Endothelial cell of umbilical vein (primary cell): ENCODE data around the gene LRRC53. TPM values are rescaled to one million over a fixed set of nuclear protein-coding genes. Genes with fewer than 3 reads are reported as not detected.

Source experiments
- BruUV-seq: library from RNA; stranded (reverse); fragments of 400-500 nt; replicated peaks from 2 replicates; lab custom pipeline; 2021; lab: Mats Ljungman, UMichigan
- CTCF ChIA-PET: fragments of 300-600, 350-600 bp; sonication (Branson Sonifier 250); formaldehyde crosslinking; loops from one replicate; lab custom pipeline; 2021; ENCODE audit warnings: antibody characterized with exemption, inconsistent platforms; lab: Charles Lee
- POLR2A ChIA-PET: fragments of 300-600, 350-600 bp; sonication (Branson Sonifier 250); formaldehyde crosslinking; loops from one replicate; lab custom pipeline; 2021; ENCODE audit warnings: antibody characterized with exemption, inconsistent platforms; lab: Charles Lee
- DNase-seq: peaks from one replicate; pipeline ENCODE4 v3.0.0-alpha.2; 2011; ENCODE audit warnings: low read depth, low spot score
- FAIRE-seq: peaks from 2 replicates; lab custom pipeline; 2011; peaks lifted over from hg19 to GRCh38; lab: Jason Lieb, UNC
- H2AFZ ChIP-seq: 2 replicates; pipeline ENCODE4 v1.6.0; 2012; ENCODE audit warnings: low read depth, low read length, control low read depth, inconsistent platforms
- H3K27ac ChIP-seq: 2 replicates; pipeline ENCODE4 v1.5.1; 2011; ENCODE audit warnings: low read depth, mild to moderate bottlenecking, control low read depth, low read length, moderate library complexity; ENCODE audit not compliant: insufficient read depth
- H3K27me3 ChIP-seq, 2 experiments: 2 replicates each; pipeline versions ENCODE4 v1.6.0 to v1.6.1; 2011; ENCODE audit warnings: low read length in 2 of 2, mixed read lengths in 1 of 2; ENCODE audit not compliant: control insufficient read depth in 2 of 2, insufficient read depth in 2 of 2
- H3K36me3 ChIP-seq, 2 experiments: 2 replicates in 1 of 2; 3 replicates in 1 of 2; pipeline ENCODE4 v1.5.1; 2011; ENCODE audit warnings: low read length in 2 of 2, mild to moderate bottlenecking in 1 of 2, moderate library complexity in 1 of 2; ENCODE audit not compliant: control insufficient read depth in 2 of 2, insufficient read depth in 2 of 2; ENCODE audit errors: extremely low read depth in 1 of 2
- H3K4me1 ChIP-seq: 3 replicates; pipeline ENCODE4 v1.5.1; 2011; ENCODE audit warnings: mild to moderate bottlenecking, low read length; ENCODE audit not compliant: control insufficient read depth, insufficient read depth; ENCODE audit errors: extremely low read depth
- H3K4me2 ChIP-seq: 2 replicates; pipeline ENCODE4 v1.6.1; 2011; ENCODE audit warnings: low read length, control low read depth, mixed read lengths; ENCODE audit not compliant: insufficient read depth
- H3K4me3 ChIP-seq, 3 experiments: fragments of 200-600 bp in 1 of 3; sonication (generic), shearing (Covaris generic) in 1 of 3; replicated peaks in 1 of 3; 2 replicates each; pipeline ENCODE4 v1.5.1; 2011 to 2016; ENCODE audit warnings: control low read depth in 3 of 3, low read length in 3 of 3, mild to moderate bottlenecking in 2 of 3, inconsistent platforms in 1 of 3, low read depth in 1 of 3, moderate library complexity in 1 of 3; ENCODE audit not compliant: insufficient read depth in 1 of 3
- H3K79me2 ChIP-seq: 2 replicates; pipeline ENCODE4 v1.6.0; 2012; ENCODE audit warnings: low read length, inconsistent platforms; ENCODE audit not compliant: control insufficient read depth, insufficient read depth
- H3K9ac ChIP-seq: replicated peaks from 2 replicates; pipeline ENCODE3; 2011; ENCODE audit warnings: low read length, control low read depth; ENCODE audit not compliant: insufficient read depth; ENCODE audit errors: extremely low read depth
- H3K9me1 ChIP-seq: replicated peaks from 3 replicates; pipeline ENCODE4 v1.6.0; 2011; ENCODE audit warnings: mild to moderate bottlenecking, low read length; ENCODE audit not compliant: control insufficient read depth, insufficient read depth; ENCODE audit errors: extremely low read depth
- H3K9me3 ChIP-seq: replicated peaks from 2 replicates; pipeline ENCODE4 v1.5.1; 2012; ENCODE audit warnings: low read length, inconsistent platforms; ENCODE audit not compliant: control insufficient read depth, insufficient read depth
- H4K20me1 ChIP-seq: replicated peaks from 2 replicates; pipeline ENCODE3; 2011; ENCODE audit warnings: mild to moderate bottlenecking, low read length; ENCODE audit not compliant: control insufficient read depth, insufficient read depth; ENCODE audit errors: extremely low read depth
- CTCF ChIP-seq, 2 donors: IDR thresholded peaks; 1 replicate in 1 of 2; 2 replicates in 1 of 2; pipeline ENCODE4 v1.5.1; 2011; ENCODE audit warnings: low read length in 2 of 2, mild to moderate bottlenecking in 2 of 2, moderate library complexity in 2 of 2, control low read depth in 1 of 2, inconsistent platforms in 1 of 2, low read depth in 1 of 2; ENCODE audit not compliant: insufficient read depth in 1 of 2; ENCODE audit errors: extremely low read depth in 1 of 2
- EZH2 ChIP-seq: IDR thresholded peaks from 2 replicates; pipeline ENCODE4 v1.6.1; 2012; ENCODE audit warnings: borderline replicate concordance, low read depth, mild to moderate bottlenecking, moderate library complexity, low read length, inconsistent platforms; ENCODE audit not compliant: severe bottlenecking
- FOS ChIP-seq: IDR thresholded peaks from 2 replicates; pipeline ENCODE4 v1.6.1; 2011; ENCODE audit warnings: mild to moderate bottlenecking, low read length, moderate library complexity, borderline replicate concordance; ENCODE audit not compliant: insufficient read depth
- MAX ChIP-seq: IDR thresholded peaks from 2 replicates; pipeline ENCODE4 v1.6.1; 2011; ENCODE audit not compliant: insufficient read depth, insufficient read length
- MYC ChIP-seq: IDR thresholded peaks from one replicate; pipeline ENCODE4 v1.6.1; 2011; ENCODE audit warnings: mild to moderate bottlenecking, low read depth, low read length
- POLR2A ChIP-seq: IDR thresholded peaks from 2 replicates; pipeline ENCODE4 v1.6.1; 2012; ENCODE audit warnings: low read depth, mild to moderate bottlenecking, control low read depth, low read length
- POLR2AphosphoS5 ChIP-seq: IDR thresholded peaks from 2 replicates; pipeline ENCODE4 v1.6.1; 2012; ENCODE audit warnings: low read depth, mild to moderate bottlenecking, control low read depth, low read length, moderate library complexity; ENCODE audit not compliant: insufficient read depth
- dilution Hi-C: fragments of 300-500 bp; cut with MboI; formaldehyde crosslinking; loops from one replicate; pipeline ENCODE4 v1.15.0; 2019; ENCODE audit warnings: low sequenced_read_pairs; ENCODE audit not compliant: extremely low pct_ligation_motif_present
- intact Hi-C: fragments of 100-400 bp; cut with micrococcal nuclease; formaldehyde crosslinking; loops from one replicate; pipeline ENCODE4 v1.10.0; 2022
- polyA plus RNA-seq, 4 experiments: library from polyadenylated mRNA; depleted of rRNA in 3 of 4; stranded (reverse) in 3 of 4; unstranded in 1 of 4; fragments of >200 nt; gene quantifications; 2 replicates each; pipeline versions ENCODE4 v1.2.1 to v1.2.3, GENCODE V29; 2011 to 2012; ENCODE audit warnings: missing spikeins in 1 of 4
- total RNA-seq: library from RNA; stranded (reverse); gene quantifications from 2 replicates; pipeline ENCODE4 v1.2.3, GENCODE V29; 2021

LRRC53 gene
- total and polyA plus RNA-seq, 2 donors (not counting 3 experiments of a cell fraction or from before 2014, with no cell fraction given) = not detected

- Histone ChIP-seq H3K9ac (no peak overlapping the region), H3K4me2 (no peak overlapping the region), H3K27ac (no peak overlapping the region), H3K9me1 (no peaks in the 10 kb centered on the region), H3K4me1 (no peaks in the 10 kb centered on the region), H4K20me1 (no peaks in the 10 kb centered on the region), H3K4me3 (no peak overlapping the region), H3K27me3 (no peaks in the 10 kb centered on the region), H2AFZ (no peak overlapping the region), H3K9me3 (peaks cover 2% of the 10 kb centered on the region), H3K36me3 (no peaks in the 10 kb centered on the region), H3K79me2 (no peaks in the 10 kb centered on the region)
- dilution Hi-C loops (no loop called here), intact Hi-C loops (no loop called here)
- TF ChIP-seq MYC (no peak), EZH2 (no peak), FOS (no peak), POLR2AphosphoS5 (no peak), MAX (no peak), POLR2A (no peak), CTCF (IDR thresholded peaks at IDR 0.05; ENCODE audit: extremely low read depth in 1 of 2, insufficient read depth in 1 of 2, low read depth in 1 of 2, low read length in 2 of 2) (no peak)
- CTCF ChIA-PET = no interaction called here
- BruUV-seq = no TSS peak
- POLR2A ChIA-PET = no interaction called here
- no peak for DNase-seq
- no peak for FAIRE-seq
These were observed 14.3 kb upstream of the LRRC53 start for GRCh38 chr1:74526708-74527107.
